Cerebellar nuclear complex (tissue), 1 donor: ENCODE data around the gene SLC25A39.
"Not testable (repeated sequence)": the region's sequence is repeated elsewhere in the genome, so short reads cannot be mapped to it uniquely, and the experiment has no call there.

Experiments used
- DNase-seq, 2 experiments: peaks; one replicate each; lab custom pipeline; 2025; lab: John Stamatoyannopoulos, UW

SLC25A39 gene

GRCh38 chr17:44335564-44335963, 10.9 kb upstream of the SLC25A39 start:
- no peak for DNase-seq

GRCh38 chr17:44334727-44335126, 10.1 kb upstream of the SLC25A39 start:
- DNase-seq = no peak

GRCh38 chr17:44334315-44334714, 9.7 kb upstream of the SLC25A39 start:
- no peak for DNase-seq

- DNase-seq = no peak
These were observed 8.7 kb upstream of the SLC25A39 start for GRCh38 chr17:44333371-44333770.

- DNase-seq = peak in 1 of 2 experiments; percentile 51
These were observed 6.7 kb upstream of the SLC25A39 start for GRCh38 chr17:44331249-44331760.

GRCh38 chr17:44330263-44330662, 5.6 kb upstream of the SLC25A39 start:
- not testable (repeated sequence) for DNase-seq

- DNase-seq = not testable (repeated sequence)
These were observed 4.9 kb upstream of the SLC25A39 start for GRCh38 chr17:44329516-44329915.

- no peak for DNase-seq
These were observed 3.3 kb upstream of the SLC25A39 start for GRCh38 chr17:44327715-44328449.

- DNase-seq = peak; percentile 80 to 96
These were observed 2.3 kb upstream of the SLC25A39 start for GRCh38 chr17:44326861-44327444.

- DNase-seq = no peak
These were observed 492 bp downstream of the SLC25A39 start for GRCh38 chr17:44324092-44324570.

- DNase-seq = no peak
These were observed 1.1 kb downstream of the SLC25A39 start for GRCh38 chr17:44323359-44324091.

- DNase-seq = no peak
These were observed 2.3 kb downstream of the SLC25A39 start for GRCh38 chr17:44322236-44322895.

GRCh38 chr17:44321246-44322120, 3.1 kb downstream of the SLC25A39 start:
- DNase-seq = no peak

- no peak for DNase-seq
These were observed 4.6 kb downstream of the SLC25A39 start for GRCh38 chr17:44320066-44320465.

- no peak for DNase-seq
These were observed 6.3 kb downstream of the SLC25A39 start for GRCh38 chr17:44318077-44318892.

GRCh38 chr17:44317545-44317944, 7.1 kb downstream of the SLC25A39 start:
- no peak for DNase-seq

GRCh38 chr17:44315760-44316731, 8.6 kb downstream of the SLC25A39 start:
- no peak for DNase-seq

- DNase-seq = no peak
These were observed 9.6 kb downstream of the SLC25A39 start for GRCh38 chr17:44314869-44315661.
